ENCODE measurements around the gene PGPEP1.

The PGPEP1 gene

GRCh38 chr19:18366021-18366435, 25.6 kb downstream of the PGPEP1 start:
- TF ChIP-seq SIN3A (IDR thresholded peaks at IDR 0.05; ENCODE audit: borderline replicate concordance, insufficient read depth, low read length) (no peak), REST (IDR thresholded peaks at IDR 0.05; ENCODE audit: insufficient read depth in 1 of 2, low read depth in 2 of 2, low read length in 2 of 2) (no peak), TAF1 (IDR thresholded peaks at IDR 0.05; ENCODE audit: borderline replicate concordance, insufficient read depth, low read length) (no peak), POLR2AphosphoS5 (IDR thresholded peaks at IDR 0.05; ENCODE audit: low read depth, low read length) (no peak), FOXP2 (optimal IDR thresholded peaks at IDR 0.05; ENCODE audit: borderline replicate concordance, extremely low read depth, extremely low read length, insufficient read depth) (no peak)

- TF ChIP-seq FOXP2 (optimal IDR thresholded peaks at IDR 0.05; ENCODE audit: borderline replicate concordance, extremely low read depth, extremely low read length, insufficient read depth), result no peak
- TF ChIP-seq POLR2AphosphoS5 (IDR thresholded peaks at IDR 0.05; ENCODE audit: low read depth, low read length), result no peak
- no peak for TF ChIP-seq SIN3A (IDR thresholded peaks at IDR 0.05; ENCODE audit: borderline replicate concordance, insufficient read depth, low read length)
- TF ChIP-seq TAF1 (IDR thresholded peaks at IDR 0.05; ENCODE audit: borderline replicate concordance, insufficient read depth, low read length), result no peak
- no peak for TF ChIP-seq REST (IDR thresholded peaks at IDR 0.05; ENCODE audit: insufficient read depth in 1 of 2, low read depth in 2 of 2, low read length in 2 of 2)
Measured at GRCh38 chr19:18368504-18369222, 28.3 kb downstream of the PGPEP1 start.

GRCh38 chr19:18373407-18373891, 33.1 kb downstream of the PGPEP1 start:
- TF ChIP-seq SIN3A (IDR thresholded peaks at IDR 0.05; ENCODE audit: borderline replicate concordance, insufficient read depth, low read length) (no peak), FOXP2 (optimal IDR thresholded peaks at IDR 0.05; ENCODE audit: borderline replicate concordance, extremely low read depth, extremely low read length, insufficient read depth) (no peak), POLR2AphosphoS5 (IDR thresholded peaks at IDR 0.05; ENCODE audit: low read depth, low read length) (no peak)

- peak; percentile 96 for TF ChIP-seq FOXP2 (optimal IDR thresholded peaks at IDR 0.05; ENCODE audit: borderline replicate concordance, extremely low read depth, extremely low read length, insufficient read depth)
- TF ChIP-seq TAF1 (IDR thresholded peaks at IDR 0.05; ENCODE audit: borderline replicate concordance, insufficient read depth, low read length), result no peak
- TF ChIP-seq SIN3A (IDR thresholded peaks at IDR 0.05; ENCODE audit: borderline replicate concordance, insufficient read depth, low read length), result peak; percentile 62; the same call in 1 of the 2 replicates
- no peak for TF ChIP-seq POLR2AphosphoS5 (IDR thresholded peaks at IDR 0.05; ENCODE audit: low read depth, low read length)
- peak; percentile 48 to 67; a peak in 2 of 4 replicates for TF ChIP-seq REST (IDR thresholded peaks at IDR 0.05; ENCODE audit: insufficient read depth in 1 of 2, low read depth in 2 of 2, low read length in 2 of 2)
Measured at GRCh38 chr19:18373892-18374629, 33.7 kb downstream of the PGPEP1 start.

GRCh38 chr19:18377026-18377425, 36.6 kb downstream of the PGPEP1 start:
- TF ChIP-seq SIN3A (IDR thresholded peaks at IDR 0.05; ENCODE audit: borderline replicate concordance, insufficient read depth, low read length) (no peak), REST (IDR thresholded peaks at IDR 0.05; ENCODE audit: insufficient read depth in 1 of 2, low read depth in 2 of 2, low read length in 2 of 2) (no peak), POLR2AphosphoS5 (IDR thresholded peaks at IDR 0.05; ENCODE audit: low read depth, low read length) (no peak)

Measured in PFSK-1 (cell line).